Tibial artery (tissue), 4 donors: ENCODE measurements around the gene CASP8AP2.
A peak's percentile ranks its signal among the peaks of the same experiment; 100 is the strongest.

ENCODE experiments used
- DNase-seq, 2 donors: peaks; one replicate each; pipeline ENCODE4 v3.0.0-alpha.2; 2019
- H3K27ac ChIP-seq, 2 donors: fragments of 200-600 bp; sonication (generic) in 1 of 2; 1 replicate in 1 of 2; 2 replicates in 1 of 2; pipeline ENCODE4 v1.5.1; 2018 to 2019; ENCODE audit warnings: mild to moderate bottlenecking in 1 of 2
- H3K27me3 ChIP-seq, 2 donors: fragments of 200-600 bp; sonication (generic) in 1 of 2; one replicate each; pipeline versions ENCODE4 v1.5.1 to v1.6.0; 2016 to 2019
- H3K36me3 ChIP-seq, 3 donors: fragments of 200-600 bp; sonication (generic) in 2 of 3; one replicate each; pipeline ENCODE4 v1.5.1; 2016 to 2019; ENCODE audit warnings: mild to moderate bottlenecking in 2 of 3
- H3K4me1 ChIP-seq, 4 donors: fragments of 200-600 bp; sonication (generic) in 2 of 4; 1 replicate in 3 of 4; 2 replicates in 1 of 4; pipeline ENCODE4 v1.5.1; 2016 to 2019
- H3K4me3 ChIP-seq, 2 donors: fragments of 200-600 bp; sonication (generic) in 1 of 2; 1 replicate in 1 of 2; 2 replicates in 1 of 2; pipeline ENCODE4 v1.5.1; 2018 to 2019; ENCODE audit warnings: mild to moderate bottlenecking in 2 of 2
- H3K9me3 ChIP-seq, 3 donors: fragments of 200-600 bp; sonication (generic) in 1 of 3; one replicate each; pipeline ENCODE4 v1.5.1; 2016 to 2019
- CTCF ChIP-seq, 2 experiments: fragments of 200-600 bp in 1 of 2; fragments of 450-650 bp in 1 of 2; IDR thresholded peaks; one replicate each; pipeline ENCODE4 v1.5.1; 2017 to 2019; ENCODE audit warnings: antibody characterized with exemption in 2 of 2, mild to moderate bottlenecking in 1 of 2, moderate library complexity in 1 of 2
- intact Hi-C: fragments of 100-400 bp; cut with DNase I; formaldehyde crosslinking; loops from one replicate; pipeline ENCODE4 v1.15.0; 2023; ENCODE audit warnings: low total_unique reads

The CASP8AP2 gene

GRCh38 chr6:89828988-89829471, 650 bp upstream of the CASP8AP2 start:
- peaks cover 0 to 20% (median 13%) of the 10 kb centered on the region in 4 donors for H3K4me1 ChIP-seq
- H3K9me3 ChIP-seq: no peaks in the 10 kb centered on the region
- no peaks in the 10 kb centered on the region for H3K27me3 ChIP-seq
- H3K27ac ChIP-seq: peak overlapping the region; percentile 84 to 90
- no peak for DNase-seq
- no peak for TF ChIP-seq CTCF (IDR thresholded peaks at IDR 0.05)
- H3K4me3 ChIP-seq: peak overlapping the region; percentile 72 to 79
- H3K36me3 ChIP-seq: peaks cover 3 to 20% (median 3%) of the 10 kb centered on the region in 3 donors
- intact Hi-C loops: no loop called here

- peaks cover 3 to 20% (median 3%) of the 10 kb centered on the region in 3 donors for H3K36me3 ChIP-seq
- intact Hi-C loops: no loop called here
- peak in 1 of 2 donors; percentile 31 for DNase-seq
- H3K27me3 ChIP-seq: no peaks in the 10 kb centered on the region
- peaks cover 0 to 20% (median 13%) of the 10 kb centered on the region in 4 donors for H3K4me1 ChIP-seq
- H3K9me3 ChIP-seq: no peaks in the 10 kb centered on the region
- no peak for TF ChIP-seq CTCF (IDR thresholded peaks at IDR 0.05)
- peak overlapping the region; percentile 72 to 79 for H3K4me3 ChIP-seq
- peak overlapping the region; percentile 75 to 77 for H3K27ac ChIP-seq
Observed at GRCh38 chr6:89830170-89830809, 610 bp downstream of the CASP8AP2 start.

- Histone ChIP-seq H3K4me3 (no peak overlapping the region), H3K9me3 (no peaks in the 10 kb centered on the region), H3K36me3 (peaks cover 8 to 43% (median 14%) of the 10 kb centered on the region in 3 donors), H3K27me3 (no peaks in the 10 kb centered on the region), H3K27ac (no peak overlapping the region), H3K4me1 (peaks cover 0 to 11% (median 11%) of the 10 kb centered on the region in 4 donors)
- no peak for TF ChIP-seq CTCF (IDR thresholded peaks at IDR 0.05)
- no peak for DNase-seq
- intact Hi-C loops: no loop called here
Observed at GRCh38 chr6:89834884-89835792, 5.5 kb downstream of the CASP8AP2 start.

- H3K4me1 ChIP-seq: peaks cover 0 to 5% (median 0%) of the 10 kb centered on the region in 4 donors
- H3K27me3 ChIP-seq: no peaks in the 10 kb centered on the region
- TF ChIP-seq CTCF (IDR thresholded peaks at IDR 0.05): no peak
- H3K36me3 ChIP-seq: peaks cover 8 to 43% (median 14%) of the 10 kb centered on the region in 3 donors
- intact Hi-C loops: no loop called here
- H3K27ac ChIP-seq: no peak overlapping the region
- no peak for DNase-seq
- no peaks in the 10 kb centered on the region for H3K9me3 ChIP-seq
- H3K4me3 ChIP-seq: no peak overlapping the region
Observed at GRCh38 chr6:89836639-89837222, 7.1 kb downstream of the CASP8AP2 start.

- TF ChIP-seq CTCF (IDR thresholded peaks at IDR 0.05): no peak
- Histone ChIP-seq H3K27ac (no peak overlapping the region), H3K9me3 (no peaks in the 10 kb centered on the region), H3K4me3 (no peak overlapping the region), H3K36me3 (peaks cover 5 to 24% (median 10%) of the 10 kb centered on the region in 3 donors), H3K27me3 (no peaks in the 10 kb centered on the region), H3K4me1 (peaks cover 0 to 24% (median 7%) of the 10 kb centered on the region in 4 donors)
- intact Hi-C loops: no loop called here
- DNase-seq: no peak
Observed at GRCh38 chr6:89840538-89840937, 10.9 kb downstream of the CASP8AP2 start.
